Testis (tissue), 2 donors: ENCODE measurements around the gene IVL.

Source experiments
- POLR2A ChIP-seq: fragments of 450-650 bp; IDR thresholded peaks from one replicate; pipeline ENCODE4 v1.6.1; 2017; ENCODE audit warnings: antibody characterized with exemption, mild to moderate bottlenecking, moderate library complexity
- TF ChIP-seq, protein P1 (sequence below), 3 experiments: fragments of 450-650 bp in 2 of 3; fragments of 200-600 bp in 1 of 3; sonication (generic) in 1 of 3; IDR thresholded peaks; one replicate each; pipeline ENCODE4 v1.5.1; 2016 to 2019; ENCODE audit warnings: antibody characterized with exemption in 3 of 3, mild to moderate bottlenecking in 2 of 3, moderate library complexity in 1 of 3

DNA sequence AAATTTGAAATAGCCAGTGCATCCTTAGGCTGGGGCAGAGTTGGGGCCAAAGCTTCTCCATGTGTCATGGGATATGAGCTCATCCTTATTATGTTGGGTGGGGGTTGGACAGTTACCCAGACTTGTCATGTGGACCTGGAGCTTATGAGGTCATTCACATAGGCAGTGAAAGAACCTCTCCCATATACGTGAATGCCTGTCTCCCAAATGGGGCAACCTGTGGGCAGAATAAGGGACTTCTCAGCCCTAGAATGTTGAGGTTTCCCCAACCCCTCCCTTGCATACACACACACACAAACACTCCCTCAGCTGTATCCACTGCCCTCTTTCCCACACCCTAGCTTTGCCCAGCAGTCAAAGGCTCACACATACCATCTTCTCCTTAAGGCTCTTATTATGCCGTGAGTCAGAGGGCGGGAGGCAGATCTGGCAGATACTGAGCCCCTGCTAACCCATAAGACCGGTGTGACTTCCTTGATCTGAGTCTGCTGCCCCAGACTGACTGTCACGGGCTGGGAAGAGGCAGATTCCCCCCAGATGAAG is 2.3 kb upstream of the IVL start:
- TF ChIP-seq, protein P1, sequence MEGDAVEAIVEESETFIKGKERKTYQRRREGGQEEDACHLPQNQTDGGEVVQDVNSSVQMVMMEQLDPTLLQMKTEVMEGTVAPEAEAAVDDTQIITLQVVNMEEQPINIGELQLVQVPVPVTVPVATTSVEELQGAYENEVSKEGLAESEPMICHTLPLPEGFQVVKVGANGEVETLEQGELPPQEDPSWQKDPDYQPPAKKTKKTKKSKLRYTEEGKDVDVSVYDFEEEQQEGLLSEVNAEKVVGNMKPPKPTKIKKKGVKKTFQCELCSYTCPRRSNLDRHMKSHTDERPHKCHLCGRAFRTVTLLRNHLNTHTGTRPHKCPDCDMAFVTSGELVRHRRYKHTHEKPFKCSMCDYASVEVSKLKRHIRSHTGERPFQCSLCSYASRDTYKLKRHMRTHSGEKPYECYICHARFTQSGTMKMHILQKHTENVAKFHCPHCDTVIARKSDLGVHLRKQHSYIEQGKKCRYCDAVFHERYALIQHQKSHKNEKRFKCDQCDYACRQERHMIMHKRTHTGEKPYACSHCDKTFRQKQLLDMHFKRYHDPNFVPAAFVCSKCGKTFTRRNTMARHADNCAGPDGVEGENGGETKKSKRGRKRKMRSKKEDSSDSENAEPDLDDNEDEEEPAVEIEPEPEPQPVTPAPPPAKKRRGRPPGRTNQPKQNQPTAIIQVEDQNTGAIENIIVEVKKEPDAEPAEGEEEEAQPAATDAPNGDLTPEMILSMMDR (IDR thresholded peaks at IDR 0.05): no peak
- TF ChIP-seq POLR2A: no peak
